LHCN-M2 (cell line): ENCODE data around the gene HSPA5. TPM values are rescaled to one million over a fixed set of nuclear protein-coding genes. Genes with fewer than 3 reads are reported as not detected.
A peak's percentile ranks its signal among the peaks of the same experiment; 100 is the strongest.

ENCODE experiments used
- DNase-seq: peaks from one replicate; pipeline ENCODE4 v3.0.0-alpha.2; 2012; ENCODE audit warnings: low read depth
- total RNA-seq: library from RNA; depleted of rRNA; stranded (reverse); fragments of >200 nt; gene quantifications from 2 replicates; pipeline ENCODE4 v1.2.3, GENCODE V29; 2014; rRNA removed

The HSPA5 gene
- total RNA-seq, 1 experiment from 2014 or later = 79.3 TPM

- DNase-seq = no peak
Observed at GRCh38 chr9:125190361-125190801, 50.8 kb downstream of the HSPA5 start.

- peak; percentile 95 for DNase-seq
Observed at GRCh38 chr9:125189361-125190289, 51.5 kb downstream of the HSPA5 start, which contains the start of gene PPP6C. PPP6C (minus strand) TSS chr9:125189803; CDS start chr9:125189718, 85 bp downstream.

DNA sequence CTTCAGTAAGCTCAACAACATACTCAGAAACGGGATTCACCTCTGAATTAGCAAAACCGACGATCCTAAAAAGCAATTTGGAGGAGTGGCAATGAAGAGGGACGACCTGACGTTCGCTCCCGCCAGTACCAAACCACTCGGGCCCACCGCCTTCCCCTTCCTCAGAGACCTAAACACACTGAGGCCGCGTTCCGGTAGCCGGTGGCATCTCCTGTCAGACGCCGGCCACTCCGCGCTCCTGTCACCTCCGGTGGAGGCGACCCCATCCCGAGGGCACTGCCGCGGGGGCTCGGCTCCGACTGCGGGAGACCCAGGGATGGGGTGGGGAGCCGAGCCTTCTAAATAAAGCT lies 52.2 kb downstream of the HSPA5 start:
- DNase-seq = no peak

Other genes starting within 250 kb of the HSPA5 start
- 2.3 and 6.1 TPM in 2 replicates for gene SCAI, start 97.8 kb downstream of the HSPA5 start, total RNA-seq
- gene PPP6C, start 51.5 kb downstream of the HSPA5 start, total RNA-seq = 38.3 and 38.4 TPM in 2 replicates
- 24.4 and 24.5 TPM in 2 replicates for gene RABEPK, start 40.8 kb downstream of the HSPA5 start, total RNA-seq
- gene GAPVD1, start 20.5 kb upstream of the HSPA5 start, total RNA-seq = 28.5 and 29.9 TPM in 2 replicates